A673 (cell line): Measurements from ENCODE around the gene LRRC8A. TPM values are rescaled to one million over a fixed set of nuclear protein-coding genes. Genes with fewer than 3 reads are reported as not detected.

Experiments used
- BruUV-seq: library from RNA; stranded (reverse); fragments of 400-500 nt; replicated peaks from 2 replicates; lab custom pipeline; 2021; lab: Mats Ljungman, UMichigan
- CTCF ChIA-PET: fragments of 300-600 bp; sonication (Branson Sonifier 250); formaldehyde crosslinking; loops from one replicate; lab custom pipeline; 2022; ENCODE audit warnings: antibody characterized with exemption; lab: Charles Lee
- POLR2A ChIA-PET: fragments of 300-600 bp; sonication (Branson Sonifier 250); formaldehyde crosslinking; loops from one replicate; lab custom pipeline; 2022; ENCODE audit warnings: antibody characterized with exemption; ENCODE audit not compliant: low non-redundant PET; lab: Charles Lee
- DNase-seq: peaks from one replicate; pipeline ENCODE4 v3.0.0-alpha.2; 2015; ENCODE audit warnings: low spot score
- H3K27ac ChIP-seq: fragments of 200-600 bp; sonication (generic); 2 replicates; pipeline ENCODE4 v1.5.1; 2016; ENCODE audit warnings: mixed run types, low read depth, mild to moderate bottlenecking, mixed read lengths, antibody characterized with exemption, low read length; ENCODE audit not compliant: poor library complexity, severe bottlenecking
- H3K27me3 ChIP-seq: fragments of 200-600 bp; sonication (generic); replicated peaks from 2 replicates; pipeline ENCODE4 v1.6.1; 2017; ENCODE audit warnings: mixed run types, low read depth, mild to moderate bottlenecking, mixed read lengths, antibody characterized with exemption, low read length; ENCODE audit not compliant: insufficient read depth, poor library complexity
- H3K36me3 ChIP-seq: fragments of 200-600 bp; sonication (generic); 2 replicates; pipeline ENCODE4 v1.6.1; 2016; ENCODE audit warnings: mixed run types, mild to moderate bottlenecking, mixed read lengths, antibody characterized with exemption, low read length; ENCODE audit not compliant: insufficient read depth, poor library complexity, severe bottlenecking
- H3K4me1 ChIP-seq: fragments of 200-600 bp; sonication (generic); 2 replicates; pipeline ENCODE4 v1.6.1; 2017; ENCODE audit warnings: mixed run types, mild to moderate bottlenecking, mixed read lengths, antibody characterized with exemption, low read length; ENCODE audit not compliant: insufficient read depth, poor library complexity, severe bottlenecking
- H3K4me3 ChIP-seq: fragments of 200-600 bp; sonication (generic); 2 replicates; pipeline ENCODE4 v1.5.1; 2016; ENCODE audit warnings: low read depth, mixed run types, mild to moderate bottlenecking, mixed read lengths, low read length; ENCODE audit not compliant: poor library complexity, severe bottlenecking
- H3K9me3 ChIP-seq: fragments of 200-600 bp; sonication (generic); 2 replicates; pipeline ENCODE4 v1.6.1; 2016; ENCODE audit warnings: mixed run types, low read depth, mild to moderate bottlenecking, mixed read lengths, antibody characterized with exemption, low read length; ENCODE audit not compliant: poor library complexity, severe bottlenecking
- EZH2 ChIP-seq: fragments of 200-600 bp; sonication (generic); IDR thresholded peaks from 2 replicates; pipeline ENCODE4 v1.6.1; 2017; ENCODE audit warnings: borderline replicate concordance, low read depth, mild to moderate bottlenecking, mixed read lengths, antibody characterized with exemption, low read length; ENCODE audit not compliant: poor library complexity, severe bottlenecking
- intact Hi-C: fragments of 100-400 bp; cut with micrococcal nuclease; formaldehyde crosslinking; loops from one replicate; pipeline ENCODE4 v1.10.0; 2022; ENCODE audit not compliant: unreplicated experiment
- total RNA-seq: library from RNA; stranded (reverse); gene quantifications from 2 replicates; pipeline ENCODE4 v1.2.3, GENCODE V29; 2021
- TF ChIP-seq, protein P1 (sequence below): fragments of 300-800, 200-600 bp; sonication (generic); conservative IDR thresholded peaks from 2 replicates; pipeline ENCODE4 v1.5.1; 2017; ENCODE audit warnings: low read depth, mild to moderate bottlenecking, antibody characterized with exemption, low read length, moderate library complexity, mixed read lengths

Gene LRRC8A
- total RNA-seq, 1 experiment from 2014 or later: 56.8 TPM

GRCh38 chr9:128895556-128895955, 13.6 kb downstream of the LRRC8A start:
- H3K27ac ChIP-seq: no peak overlapping the region
- H3K9me3 ChIP-seq: no peaks in the 10 kb centered on the region
- no TSS peak for BruUV-seq
- CTCF ChIA-PET: no interaction called here
- H3K4me1 ChIP-seq: no peaks in the 10 kb centered on the region
- POLR2A ChIA-PET: no interaction called here
- no peak for TF ChIP-seq EZH2
- TF ChIP-seq, protein P1, sequence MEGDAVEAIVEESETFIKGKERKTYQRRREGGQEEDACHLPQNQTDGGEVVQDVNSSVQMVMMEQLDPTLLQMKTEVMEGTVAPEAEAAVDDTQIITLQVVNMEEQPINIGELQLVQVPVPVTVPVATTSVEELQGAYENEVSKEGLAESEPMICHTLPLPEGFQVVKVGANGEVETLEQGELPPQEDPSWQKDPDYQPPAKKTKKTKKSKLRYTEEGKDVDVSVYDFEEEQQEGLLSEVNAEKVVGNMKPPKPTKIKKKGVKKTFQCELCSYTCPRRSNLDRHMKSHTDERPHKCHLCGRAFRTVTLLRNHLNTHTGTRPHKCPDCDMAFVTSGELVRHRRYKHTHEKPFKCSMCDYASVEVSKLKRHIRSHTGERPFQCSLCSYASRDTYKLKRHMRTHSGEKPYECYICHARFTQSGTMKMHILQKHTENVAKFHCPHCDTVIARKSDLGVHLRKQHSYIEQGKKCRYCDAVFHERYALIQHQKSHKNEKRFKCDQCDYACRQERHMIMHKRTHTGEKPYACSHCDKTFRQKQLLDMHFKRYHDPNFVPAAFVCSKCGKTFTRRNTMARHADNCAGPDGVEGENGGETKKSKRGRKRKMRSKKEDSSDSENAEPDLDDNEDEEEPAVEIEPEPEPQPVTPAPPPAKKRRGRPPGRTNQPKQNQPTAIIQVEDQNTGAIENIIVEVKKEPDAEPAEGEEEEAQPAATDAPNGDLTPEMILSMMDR: no peak
- no peaks in the 10 kb centered on the region for H3K36me3 ChIP-seq
- no peak overlapping the region for H3K4me3 ChIP-seq
- DNase-seq: no peak
- H3K27me3 ChIP-seq: no peaks in the 10 kb centered on the region
- intact Hi-C loops: no loop called here

GRCh38 chr9:128898382-128898781, 16.4 kb downstream of the LRRC8A start:
- Histone ChIP-seq H3K4me3 (no peak overlapping the region), H3K9me3 (no peaks in the 10 kb centered on the region), H3K4me1 (no peaks in the 10 kb centered on the region), H3K27ac (no peak overlapping the region), H3K27me3 (no peaks in the 10 kb centered on the region), H3K36me3 (no peaks in the 10 kb centered on the region)
- no TSS peak for BruUV-seq
- intact Hi-C loops: no loop called here
- DNase-seq: no peak
- POLR2A ChIA-PET: no interaction called here
- no peak for TF ChIP-seq EZH2
- TF ChIP-seq, protein P1: no peak
- CTCF ChIA-PET: no interaction called here

- BruUV-seq: no TSS peak
- Histone ChIP-seq H3K27ac (peak overlapping the region; percentile 38), H3K27me3 (no peaks in the 10 kb centered on the region), H3K4me3 (no peak overlapping the region), H3K4me1 (no peaks in the 10 kb centered on the region), H3K9me3 (no peaks in the 10 kb centered on the region), H3K36me3 (no peaks in the 10 kb centered on the region)
- ChIA-PET CTCF (no interaction called here), POLR2A (no interaction called here)
- TF ChIP-seq, protein P1: no peak
- no peak for TF ChIP-seq EZH2
- intact Hi-C loops: no loop called here
- DNase-seq: no peak
Observed at GRCh38 chr9:128898845-128899565, 17.1 kb downstream of the LRRC8A start.
